Cortex of kidney (tissue), 1 donor: ENCODE data around the gene CFAP61.

Experiments
- DNase-seq: peaks from one replicate; lab custom pipeline; 2025; lab: John Stamatoyannopoulos, UW

Gene CFAP61

DNA sequence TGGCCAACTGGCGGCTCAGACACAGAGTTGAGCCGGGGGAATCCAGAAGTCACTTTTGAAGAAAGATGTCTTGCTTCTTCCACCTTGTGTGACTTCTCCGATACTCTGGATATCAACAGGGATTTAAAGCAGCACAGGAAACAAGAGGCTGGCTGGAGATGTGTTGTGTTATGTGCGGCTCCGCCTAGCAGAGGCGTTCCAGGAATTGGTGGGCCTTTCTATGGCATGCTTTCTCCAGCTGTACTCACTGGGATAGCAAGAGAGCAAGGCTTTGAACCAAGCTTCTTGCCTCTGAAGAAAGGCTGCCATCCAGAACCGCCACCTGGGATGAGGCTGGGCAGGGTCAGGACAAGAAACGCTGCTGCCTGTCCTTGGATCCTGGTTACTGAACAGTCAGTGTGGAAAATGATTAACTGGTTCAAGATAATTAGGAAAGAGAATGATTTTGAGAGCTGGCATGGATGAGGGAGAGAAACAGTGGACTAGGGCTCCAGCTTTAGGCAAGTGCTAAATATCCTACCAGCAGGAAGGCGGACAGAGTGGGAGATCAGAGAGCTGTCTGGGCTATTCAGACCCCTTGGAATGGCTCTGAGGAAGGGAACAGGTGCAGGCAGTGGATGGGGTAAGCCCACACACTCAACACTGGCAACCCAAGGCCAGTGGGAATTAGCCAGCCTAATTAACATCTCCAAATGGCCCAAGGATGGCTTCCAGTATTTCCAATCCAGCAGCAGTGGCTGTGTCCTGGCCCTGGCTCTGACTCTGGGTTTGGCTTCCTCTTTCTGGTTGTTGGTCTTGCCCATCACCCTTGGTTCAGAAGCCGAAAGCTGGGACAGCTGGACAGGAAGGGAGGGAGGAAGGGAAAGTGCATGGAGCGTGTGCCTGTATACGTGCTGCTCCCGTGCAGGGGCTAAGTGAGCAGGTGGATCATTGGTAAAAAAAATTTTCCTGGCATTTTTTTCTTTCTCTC lies 347.5 kb downstream of the CFAP61 start:
- no peak for DNase-seq

DNA sequence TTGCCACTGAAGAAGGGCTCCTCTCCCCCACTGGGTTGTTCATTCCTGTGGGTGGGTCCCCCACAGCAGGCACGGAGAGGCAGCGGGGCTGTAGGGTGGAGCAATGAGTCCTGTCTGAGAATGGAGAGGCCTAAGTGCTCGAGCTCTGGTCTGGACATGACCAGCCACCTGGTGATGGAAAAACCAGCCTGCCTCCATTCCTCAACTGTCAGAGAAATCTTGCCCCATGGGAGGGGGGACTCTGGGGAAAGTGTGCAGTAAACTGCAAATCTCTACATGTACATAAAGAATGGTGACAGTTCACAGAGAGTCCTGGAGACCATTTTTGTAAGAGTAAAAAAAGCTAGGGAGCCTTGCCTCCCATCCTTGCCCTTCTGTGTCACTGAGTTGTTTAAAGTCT lies 349.7 kb downstream of the CFAP61 start:
- DNase-seq: no peak

- DNase-seq: no peak
These were observed 352.3 kb downstream of the CFAP61 start for GRCh38 chr20:20404633-20405032.

GRCh38 chr20:20405623-20406022 lies 353.3 kb downstream of the CFAP61 start:
- no peak for DNase-seq

- DNase-seq: no peak
These were observed 354.0 kb downstream of the CFAP61 start for GRCh38 chr20:20406306-20406705.

DNA sequence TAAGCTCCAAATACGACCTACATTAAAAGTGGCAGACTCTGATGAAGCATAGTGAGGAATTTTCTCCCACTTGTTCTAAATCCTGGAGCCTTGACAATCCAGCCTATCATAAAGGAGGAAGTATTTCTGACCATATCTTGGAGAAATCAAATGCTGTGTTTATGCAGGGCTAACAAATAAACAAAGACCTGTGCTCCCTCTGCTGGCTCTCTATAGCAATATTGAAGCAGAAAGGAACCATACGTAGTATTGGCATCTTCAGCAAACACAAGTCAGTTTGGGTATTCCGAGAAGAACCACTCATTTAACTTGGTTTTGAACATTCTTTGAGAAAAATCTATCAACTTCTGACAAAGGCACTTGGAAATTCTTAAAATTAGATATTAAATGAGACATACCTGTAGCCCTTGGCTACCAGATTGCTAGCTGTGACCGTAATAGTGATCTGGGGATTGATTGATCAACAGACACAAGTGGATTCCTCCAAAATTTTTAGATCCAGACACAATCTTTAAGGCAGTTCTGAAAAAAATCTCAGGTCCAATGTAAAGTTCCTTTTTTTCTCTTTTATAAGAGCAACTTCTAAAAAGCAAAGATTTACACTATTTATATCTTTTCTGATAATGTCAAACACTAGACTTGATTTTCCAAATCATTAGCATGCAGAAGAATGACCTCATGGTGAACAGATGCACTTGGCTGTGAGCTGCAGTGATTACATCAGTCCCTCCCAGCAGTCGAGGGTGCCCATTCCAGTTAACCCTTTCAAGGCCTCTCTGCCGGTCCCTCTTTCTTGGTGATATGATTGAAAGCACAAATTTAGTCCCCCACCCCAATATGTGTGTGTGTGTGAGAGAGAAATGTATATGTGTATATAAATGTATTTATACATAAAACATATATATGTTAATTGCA lies 355.8 kb downstream of the CFAP61 start:
- no peak for DNase-seq

GRCh38 chr20:20409331-20409730 lies 357.0 kb downstream of the CFAP61 start:
- DNase-seq: no peak
